ENCODE results near the gene MSL2. TPM values are rescaled to one million over a fixed set of nuclear protein-coding genes. Genes with fewer than 3 reads are reported as not detected.

The MSL2 gene
- total and polyA plus RNA-seq, 2 of the 4 experiments (the other 2 are of a cell fraction): 7.1 to 13.6 TPM

GRCh38 chr3:136196401-136197158, 445 bp upstream of the MSL2 start:
- H3K36me3 ChIP-seq (ENCODE audit: control insufficient read depth, insufficient read depth, low read length): no peaks in the 10 kb centered on the region
- peak overlapping the region; percentile 96 for H3K4ac ChIP-seq (ENCODE audit: low read depth, low read length)
- peaks cover 0 to 12% of the 10 kb centered on the region in 2 experiments; a peak in 2 of 4 replicates for H3K79me1 ChIP-seq (ENCODE audit: low read depth in 1 of 2, low read length in 2 of 2)
- H3K9me3 ChIP-seq (ENCODE audit: control insufficient read depth, insufficient read depth, low read length): no peaks in the 10 kb centered on the region
- H2AFZ ChIP-seq (replicated peaks; ENCODE audit: low read length, poor library complexity): peak overlapping the region; percentile 99
- peak overlapping the region; percentile 83 for H4K5ac ChIP-seq (ENCODE audit: low read depth, low read length)
- peak overlapping the region; percentile 63 for H3K9ac ChIP-seq (ENCODE audit: low read depth, low read length)
- peak overlapping the region; percentile 92 for H3K14ac ChIP-seq (replicated peaks; ENCODE audit: low read depth, low read length)
- H3K9me1 ChIP-seq (ENCODE audit: insufficient read depth, low read length): no peaks in the 10 kb centered on the region
- in situ Hi-C loops (cut with MboI; ENCODE audit: low sequenced_read_pairs) (no loop called here), dilution Hi-C loops (cut with HindIII; ENCODE audit: low sequenced_read_pairs, unreplicated experiment) (no loop called here), intact Hi-C loops (cut with micrococcal nuclease) (loop anchor here (1.0 to 5.0 kb wide), 4 partner anchors 54 to 816 kb away; partner anchors contain the start of genes NCK1, PCCB and STAG1)
- peak; percentile 79 for ATAC-seq (ENCODE audit: low read depth)
- peak overlapping the region; percentile 87 for H2AK5ac ChIP-seq (ENCODE audit: low read depth, low read length)
- H4K91ac ChIP-seq (ENCODE audit: insufficient read depth, low read depth, low read length): peak overlapping the region; percentile 98
- no peaks in the 10 kb centered on the region for H3K27me3 ChIP-seq (ENCODE audit: control insufficient read depth, insufficient read depth, low read length)
- H2BK15ac ChIP-seq (ENCODE audit: low read depth, low read length): peak overlapping the region; percentile 68; the same call in 1 of the 3 replicates
- H2BK120ac ChIP-seq (ENCODE audit: low read depth, low read length): peak overlapping the region; percentile 91
- peak overlapping the region; percentile 83 for H3K23ac ChIP-seq (ENCODE audit: low read depth, low read length)
- H3K18ac ChIP-seq (ENCODE audit: low read depth, low read length): peak overlapping the region; percentile 83
- H3K27ac ChIP-seq (ENCODE audit: insufficient read depth, low read length): peak overlapping the region; percentile 81
- peaks cover 3% of the 10 kb centered on the region; the same call in 1 of the 2 replicates for H3K4me1 ChIP-seq (ENCODE audit: control insufficient read depth, insufficient read depth, low read length)
- H2BK20ac ChIP-seq (ENCODE audit: low read depth, low read length): peak overlapping the region; percentile 76; the same call in 1 of the 2 replicates
- H4K8ac ChIP-seq (ENCODE audit: low read depth in 2 of 2, low read length in 2 of 2): peak overlapping the region; percentile 20 to 94
- H3K4me2 ChIP-seq (ENCODE audit: low read depth, low read length): peak overlapping the region; percentile 83
- peak overlapping the region; percentile 89 for H3K56ac ChIP-seq (ENCODE audit: extremely low read depth, insufficient read depth, low read length)
- peak overlapping the region; percentile 94 for H2AK9ac ChIP-seq (replicated peaks; ENCODE audit: low read depth, low read length, poor library complexity)
- ChIA-PET CTCF (interaction anchor here (0.6 to 0.8 kb wide), 4 partner anchors 13 to 556 kb away, joined by 3 to 5 read pairs (median 4); partner anchors contain the start of gene STAG1), POLR2A (ENCODE audit: unreplicated experiment) (interaction anchor here (0.6 to 1.0 kb wide), 5 partner anchors 13 to 591 kb away, joined by 3 to 4 read pairs (median 3); no protein-coding TSS in a partner anchor)
- H2BK5ac ChIP-seq (ENCODE audit: low read depth, low read length, poor library complexity, severe bottlenecking): peak overlapping the region; percentile 98
- no TSS peak for BruUV-seq (replicated peaks)
- 1% methylated on average over 14 of the region's 64 CpGs; no CpG with 5 or more reads in 1 of the 2 experiments for WGBS, 2 experiments (ENCODE audit: extremely low coverage in 2 of 2, insufficient read length in 1 of 2)
- peaks cover 42% of the 10 kb centered on the region for H4K20me1 ChIP-seq (ENCODE audit: insufficient read depth, low read length)
- H3K4me3 ChIP-seq (ENCODE audit: insufficient read depth, low read depth, low read length): peak overlapping the region; percentile 97
- DNase-seq: peak; percentile 100
- no peak for TF ChIP-seq CHD1 (IDR thresholded peaks at IDR 0.05; ENCODE audit: low read depth, low read length)
- no peak for TF ChIP-seq SMC3 (IDR thresholded peaks at IDR 0.05; ENCODE audit: low read depth, low read length)
- no peak for TF ChIP-seq RCOR1 (IDR thresholded peaks at IDR 0.05; ENCODE audit: insufficient replicate concordance, low read length)
- peak; percentile 89 for TF ChIP-seq CEBPB (IDR thresholded peaks at IDR 0.05; ENCODE audit: low read depth, low read length)
- no peak for TF ChIP-seq CTCF (conservative IDR thresholded peaks at IDR 0.05; ENCODE audit: low read depth, low read length)
- peak; percentile 9; the same call in 1 of the 2 replicates for TF ChIP-seq RAD21 (IDR thresholded peaks at IDR 0.05; ENCODE audit: low read length)
- no peak for TF ChIP-seq ELK1 (IDR thresholded peaks at IDR 0.05; ENCODE audit: borderline replicate concordance, low read depth, low read length)
- TF ChIP-seq USF2 (IDR thresholded peaks at IDR 0.05; ENCODE audit: low read depth, low read length): peak; percentile 72
- peak; percentile 75 for TF ChIP-seq BHLHE40 (IDR thresholded peaks at IDR 0.05; ENCODE audit: low read depth, low read length)
- peak; percentile 88 for TF ChIP-seq POLR2A (IDR thresholded peaks at IDR 0.05; ENCODE audit: low read depth, low read length)
- no peak for TF ChIP-seq MAFK (IDR thresholded peaks at IDR 0.05; ENCODE audit: low read depth, low read length)
- peak; percentile 28; the same call in 1 of the 2 replicates for TF ChIP-seq MAZ (IDR thresholded peaks at IDR 0.05; ENCODE audit: borderline replicate concordance, low read depth, low read length)
- no peak for TF ChIP-seq NFE2L2 (IDR thresholded peaks at IDR 0.05; ENCODE audit: low read depth, low read length)

Measured in IMR-90 (cell line).